ENCODE data around the gene ZNF410. TPM values are rescaled to one million over a fixed set of nuclear protein-coding genes. Genes with fewer than 3 reads are reported as not detected.

Gene ZNF410
- total and polyA plus RNA-seq, 9 donors: 37.0 to 71.4 (median 54.4) TPM

DNA sequence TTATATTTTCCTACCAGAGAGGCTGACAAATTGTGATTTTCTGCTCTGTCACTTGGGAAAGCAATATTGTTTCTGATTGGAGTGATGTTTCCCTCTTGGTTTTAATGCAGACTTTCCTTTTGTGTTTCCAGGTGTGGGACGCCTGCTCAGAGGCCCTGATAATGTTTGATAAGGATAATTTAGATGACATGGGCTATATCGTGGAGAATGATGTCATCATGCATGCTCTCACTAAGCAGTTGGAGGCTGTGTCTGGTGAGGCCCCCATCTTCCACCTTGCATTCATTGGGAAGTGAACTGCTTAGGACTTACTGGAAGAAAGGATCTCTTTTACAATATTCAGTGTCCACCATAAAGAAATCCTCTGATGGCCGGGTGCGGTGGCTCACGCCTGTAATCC lies 69.0 kb downstream of the ZNF410 start:
- no peaks in the 10 kb centered on the region for H3K9me3 ChIP-seq
- no peaks in the 10 kb centered on the region for H3K27me3 ChIP-seq
- H3K4me1 ChIP-seq (ENCODE audit: insufficient read depth): peaks cover 2% of the 10 kb centered on the region
- intact Hi-C loops (cut with DNase I): no loop called here
- H3K4me3 ChIP-seq: no peak overlapping the region
- no peak overlapping the region for H3K27ac ChIP-seq
- WGBS, 3 donors: 79 to 84% (median 82%) methylated on average over 5 of the region's 5 CpGs
- no peak for DNase-seq
- TF ChIP-seq CTCF (IDR thresholded peaks at IDR 0.05) (no peak), POLR2A (IDR thresholded peaks at IDR 0.05) (no peak), EP300 (IDR thresholded peaks at IDR 0.05) (no peak)
- no peaks in the 10 kb centered on the region for H3K36me3 ChIP-seq

- Histone ChIP-seq H3K4me3 (no peak overlapping the region), H3K9me3 (no peaks in the 10 kb centered on the region), H3K4me1 (ENCODE audit: insufficient read depth) (no peaks in the 10 kb centered on the region), H3K27me3 (no peaks in the 10 kb centered on the region), H3K36me3 (no peaks in the 10 kb centered on the region), H3K27ac (no peak overlapping the region)
- no peak for TF ChIP-seq EP300 (IDR thresholded peaks at IDR 0.05)
- TF ChIP-seq CTCF (IDR thresholded peaks at IDR 0.05): no peak
- TF ChIP-seq POLR2A (IDR thresholded peaks at IDR 0.05): no peak
- intact Hi-C loops (cut with DNase I): no loop called here
- DNase-seq: no peak
Measured at GRCh38 chr14:73958591-73958990, 71.9 kb downstream of the ZNF410 start.

DNA sequence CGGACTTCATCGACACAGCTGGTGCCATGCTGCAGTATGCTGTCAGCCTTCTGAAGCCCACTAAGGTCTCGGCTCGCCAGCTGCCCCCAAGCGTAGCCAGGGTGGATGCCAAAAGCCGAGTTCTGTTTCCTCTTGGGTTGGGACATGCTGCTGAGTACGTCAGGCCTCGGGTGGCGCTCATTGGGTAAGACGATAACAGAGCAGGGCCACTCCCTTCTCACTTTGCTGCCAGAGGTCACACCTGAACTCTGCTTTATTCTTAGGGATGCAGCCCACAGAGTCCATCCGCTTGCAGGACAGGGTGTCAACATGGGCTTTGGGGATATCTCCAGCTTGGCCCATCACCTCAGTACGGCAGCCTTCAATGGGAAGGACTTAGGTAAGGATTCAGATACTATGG lies 74.5 kb downstream of the ZNF410 start:
- no peak for TF ChIP-seq EP300 (IDR thresholded peaks at IDR 0.05)
- H3K27ac ChIP-seq: no peak overlapping the region
- 88 to 90% (median 88%) methylated on average over 12 of the region's 12 CpGs for WGBS, 3 donors
- no peak for DNase-seq
- H3K27me3 ChIP-seq: no peaks in the 10 kb centered on the region
- H3K4me1 ChIP-seq (ENCODE audit: insufficient read depth): no peaks in the 10 kb centered on the region
- H3K36me3 ChIP-seq: no peaks in the 10 kb centered on the region
- intact Hi-C loops (cut with DNase I): no loop called here
- no peak overlapping the region for H3K4me3 ChIP-seq
- no peaks in the 10 kb centered on the region for H3K9me3 ChIP-seq

GRCh38 chr14:73965216-73965615 lies 78.6 kb downstream of the ZNF410 start:
- DNase-seq: no peak
- TF ChIP-seq POLR2A (IDR thresholded peaks at IDR 0.05) (no peak), CTCF (IDR thresholded peaks at IDR 0.05) (no peak), EP300 (IDR thresholded peaks at IDR 0.05) (no peak)
- Histone ChIP-seq H3K4me1 (ENCODE audit: insufficient read depth) (no peaks in the 10 kb centered on the region), H3K4me3 (no peak overlapping the region), H3K27me3 (no peaks in the 10 kb centered on the region), H3K27ac (no peak overlapping the region), H3K9me3 (no peaks in the 10 kb centered on the region), H3K36me3 (no peaks in the 10 kb centered on the region)
- intact Hi-C loops (cut with DNase I): no loop called here
- 77 to 96% (median 92%) methylated on average over 4 of the region's 4 CpGs for WGBS, 3 donors

DNA sequence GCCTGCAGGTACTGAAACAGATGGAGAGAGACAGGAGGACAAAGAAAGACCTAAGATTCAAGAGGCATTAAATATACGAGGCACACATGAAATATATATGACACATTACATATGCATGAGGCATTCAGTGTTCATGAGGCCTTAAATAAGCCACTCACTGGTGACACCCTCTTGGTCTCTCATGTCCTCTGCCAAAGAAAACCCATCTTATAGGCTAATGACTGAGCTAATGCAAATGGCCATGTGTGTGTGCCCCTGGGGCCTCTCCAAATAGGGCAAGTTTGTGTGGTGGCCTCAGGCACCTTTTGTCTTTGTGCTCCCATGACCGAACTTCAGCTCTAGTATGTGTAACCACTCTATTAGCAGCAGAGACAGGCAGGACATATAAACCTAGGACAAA lies 82.2 kb downstream of the ZNF410 start:
- no peak for DNase-seq
- Histone ChIP-seq H3K9me3 (no peaks in the 10 kb centered on the region), H3K4me1 (ENCODE audit: insufficient read depth) (no peaks in the 10 kb centered on the region), H3K27me3 (no peaks in the 10 kb centered on the region), H3K4me3 (no peak overlapping the region), H3K27ac (no peak overlapping the region), H3K36me3 (no peaks in the 10 kb centered on the region)
- intact Hi-C loops (cut with DNase I): no loop called here
- TF ChIP-seq POLR2A (IDR thresholded peaks at IDR 0.05): no peak
- TF ChIP-seq EP300 (IDR thresholded peaks at IDR 0.05): no peak
- TF ChIP-seq CTCF (IDR thresholded peaks at IDR 0.05): no peak
- WGBS, 3 donors: 87 to 99% (median 89%) methylated on average over 2 of the region's 2 CpGs

Measured in ovary (tissue), 9 donors.